Measurements from ENCODE around the gene SF3B5. TPM values are rescaled to one million over a fixed set of nuclear protein-coding genes. Genes with fewer than 3 reads are reported as not detected.
A peak's percentile ranks its signal among the peaks of the same experiment; 100 is the strongest.

Gene SF3B5
- total and polyA plus RNA-seq, 9 of the 15 experiments (the other 6 are each of a cell fraction or from before 2014, with no cell fraction given) = 238 to 1,211 (median 407) TPM

DNA sequence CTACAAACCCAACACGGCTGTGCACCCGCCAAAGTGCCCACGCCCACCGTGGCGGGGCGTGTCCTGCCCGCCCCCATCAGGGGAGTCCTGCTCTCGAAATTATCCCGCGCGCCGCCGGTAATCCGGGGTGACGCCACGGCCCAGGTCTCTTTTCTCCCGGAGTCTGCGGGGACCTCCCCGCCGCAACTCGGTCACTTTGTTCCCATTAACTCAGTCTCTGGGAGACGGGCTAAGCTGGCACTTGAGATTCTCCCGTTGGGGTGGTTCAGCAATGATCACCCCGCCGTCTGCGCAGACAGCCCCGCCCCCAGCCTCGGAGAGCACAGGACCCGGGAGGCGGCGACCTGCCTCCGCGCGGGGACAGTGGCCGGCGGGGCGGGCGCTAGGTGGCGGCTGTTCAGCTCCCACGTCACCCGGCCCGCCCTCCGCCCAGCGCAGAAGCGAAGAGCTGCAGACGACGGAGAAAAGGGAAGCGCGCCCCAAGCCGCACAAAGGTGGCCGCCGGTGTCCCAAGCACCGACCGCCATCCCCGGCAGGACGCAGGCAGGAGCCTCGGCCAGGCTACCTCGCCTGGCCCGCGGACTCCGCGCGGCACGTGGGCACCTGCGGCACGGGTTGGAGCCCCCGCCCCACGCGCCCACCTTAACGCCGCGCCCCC, 31.5 kb downstream of the SF3B5 start (continued):
- TF ChIP-seq, protein P1, sequence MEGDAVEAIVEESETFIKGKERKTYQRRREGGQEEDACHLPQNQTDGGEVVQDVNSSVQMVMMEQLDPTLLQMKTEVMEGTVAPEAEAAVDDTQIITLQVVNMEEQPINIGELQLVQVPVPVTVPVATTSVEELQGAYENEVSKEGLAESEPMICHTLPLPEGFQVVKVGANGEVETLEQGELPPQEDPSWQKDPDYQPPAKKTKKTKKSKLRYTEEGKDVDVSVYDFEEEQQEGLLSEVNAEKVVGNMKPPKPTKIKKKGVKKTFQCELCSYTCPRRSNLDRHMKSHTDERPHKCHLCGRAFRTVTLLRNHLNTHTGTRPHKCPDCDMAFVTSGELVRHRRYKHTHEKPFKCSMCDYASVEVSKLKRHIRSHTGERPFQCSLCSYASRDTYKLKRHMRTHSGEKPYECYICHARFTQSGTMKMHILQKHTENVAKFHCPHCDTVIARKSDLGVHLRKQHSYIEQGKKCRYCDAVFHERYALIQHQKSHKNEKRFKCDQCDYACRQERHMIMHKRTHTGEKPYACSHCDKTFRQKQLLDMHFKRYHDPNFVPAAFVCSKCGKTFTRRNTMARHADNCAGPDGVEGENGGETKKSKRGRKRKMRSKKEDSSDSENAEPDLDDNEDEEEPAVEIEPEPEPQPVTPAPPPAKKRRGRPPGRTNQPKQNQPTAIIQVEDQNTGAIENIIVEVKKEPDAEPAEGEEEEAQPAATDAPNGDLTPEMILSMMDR (IDR thresholded peaks at IDR 0.05 in 2 of 3, conservative IDR thresholded peaks at IDR 0.05 in 1 of 3; ENCODE audit: insufficient read depth in 2 of 3, low read depth in 1 of 3, low read length in 3 of 3) = peak; percentile 48 to 77 (median 67); a peak in 4 of 6 replicates
- TF ChIP-seq SIX5 (IDR thresholded peaks at IDR 0.05; ENCODE audit: borderline replicate concordance in 1 of 2, insufficient read depth in 1 of 2, low read depth in 1 of 2, low read length in 2 of 2) (no peak), CEBPG (CRISPR knock-in tag; IDR thresholded peaks at IDR 0.05) (no peak), CEBPG (tag; conservative IDR thresholded peaks at IDR 0.05 in 1 of 2, IDR thresholded peaks at IDR 0.05 in 1 of 2) (no peak), MTA2 (IDR thresholded peaks at IDR 0.05; ENCODE audit: low read depth) (no peak), MXI1 (IDR thresholded peaks at IDR 0.05; ENCODE audit: low read depth, low read length) (no peak), ZNF124 (CRISPR knock-in tag; IDR thresholded peaks at IDR 0.05) (no peak), PHTF2 (CRISPR knock-in tag; IDR thresholded peaks at IDR 0.05) (no peak), SMAD2 (IDR thresholded peaks at IDR 0.05; ENCODE audit: low read depth, low read length) (no peak), NR4A1 (CRISPR knock-in tag; IDR thresholded peaks at IDR 0.05) (no peak), NR4A1 (tag; IDR thresholded peaks at IDR 0.05) (no peak), TAL1 (IDR thresholded peaks at IDR 0.05) (no peak), KHSRP (IDR thresholded peaks at IDR 0.05) (no peak), NR2C2 (CRISPR knock-in tag; IDR thresholded peaks at IDR 0.05) (no peak), NR2C2 (tag; IDR thresholded peaks at IDR 0.05) (0 out of 2 replicates have a peak, but pooled peaks have one; percentile 8), KLF10 (CRISPR knock-in tag; IDR thresholded peaks at IDR 0.05) (no peak), SMC3 (conservative IDR thresholded peaks at IDR 0.05; ENCODE audit: insufficient read depth, low read depth, low read length) (no peak), HEY1 (CRISPR knock-in tag; IDR thresholded peaks at IDR 0.05; ENCODE audit: borderline replicate concordance) (no peak)
- TF ChIP-seq, protein P2, sequence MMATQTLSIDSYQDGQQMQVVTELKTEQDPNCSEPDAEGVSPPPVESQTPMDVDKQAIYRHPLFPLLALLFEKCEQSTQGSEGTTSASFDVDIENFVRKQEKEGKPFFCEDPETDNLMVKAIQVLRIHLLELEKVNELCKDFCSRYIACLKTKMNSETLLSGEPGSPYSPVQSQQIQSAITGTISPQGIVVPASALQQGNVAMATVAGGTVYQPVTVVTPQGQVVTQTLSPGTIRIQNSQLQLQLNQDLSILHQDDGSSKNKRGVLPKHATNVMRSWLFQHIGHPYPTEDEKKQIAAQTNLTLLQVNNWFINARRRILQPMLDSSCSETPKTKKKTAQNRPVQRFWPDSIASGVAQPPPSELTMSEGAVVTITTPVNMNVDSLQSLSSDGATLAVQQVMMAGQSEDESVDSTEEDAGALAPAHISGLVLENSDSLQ (IDR thresholded peaks at IDR 0.05) = no peak; the same call in 1 of the 2 replicates
- TF ChIP-seq, protein P3, sequence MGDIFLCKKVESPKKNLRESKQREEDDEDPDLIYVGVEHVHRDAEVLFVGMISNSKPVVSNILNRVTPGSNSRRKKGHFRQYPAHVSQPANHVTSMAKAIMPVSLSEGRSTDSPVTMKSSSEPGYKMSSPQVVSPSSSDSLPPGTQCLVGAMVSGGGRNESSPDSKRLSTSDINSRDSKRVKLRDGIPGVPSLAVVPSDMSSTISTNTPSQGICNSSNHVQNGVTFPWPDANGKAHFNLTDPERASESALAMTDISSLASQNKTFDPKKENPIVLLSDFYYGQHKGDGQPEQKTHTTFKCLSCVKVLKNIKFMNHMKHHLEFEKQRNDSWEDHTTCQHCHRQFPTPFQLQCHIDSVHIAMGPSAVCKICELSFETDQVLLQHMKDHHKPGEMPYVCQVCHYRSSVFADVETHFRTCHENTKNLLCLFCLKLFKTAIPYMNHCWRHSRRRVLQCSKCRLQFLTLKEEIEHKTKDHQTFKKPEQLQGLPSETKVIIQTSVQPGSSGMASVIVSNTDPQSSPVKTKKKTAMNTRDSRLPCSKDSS (IDR thresholded peaks at IDR 0.05; ENCODE audit: low read depth, partially characterized antibody) = no peak
